Measurements from ENCODE around the gene KATNB1.
"Not testable (repeated sequence)": the region's sequence is repeated elsewhere in the genome, so short reads cannot be mapped to it uniquely, and the experiment has no call there.

The KATNB1 gene

GRCh38 chr16:57771141-57771785 is 35.7 kb downstream of the KATNB1 start:
- DNase-seq (ENCODE audit: low spot score): no peak

- no peak for DNase-seq (ENCODE audit: low spot score)
Observed at GRCh38 chr16:57773019-57773418, 37.4 kb downstream of the KATNB1 start.

GRCh38 chr16:57773655-57774295 is 38.2 kb downstream of the KATNB1 start:
- no peak for DNase-seq (ENCODE audit: low spot score)

GRCh38 chr16:57774705-57775285 is 39.2 kb downstream of the KATNB1 start:
- DNase-seq (ENCODE audit: low spot score): no peak

- DNase-seq (ENCODE audit: low spot score): no peak
Observed at GRCh38 chr16:57775661-57776469, 40.3 kb downstream of the KATNB1 start.

GRCh38 chr16:57778658-57779057 is 43.1 kb downstream of the KATNB1 start:
- DNase-seq (ENCODE audit: low spot score): no peak

GRCh38 chr16:57779836-57780235 is 44.3 kb downstream of the KATNB1 start:
- DNase-seq (ENCODE audit: low spot score): not testable (repeated sequence)

GRCh38 chr16:57781349-57781740 is 45.8 kb downstream of the KATNB1 start:
- no peak for DNase-seq (ENCODE audit: low spot score)

- no peak for DNase-seq (ENCODE audit: low spot score)
Observed at GRCh38 chr16:57781741-57782606, 46.4 kb downstream of the KATNB1 start.

- not testable (repeated sequence) for DNase-seq (ENCODE audit: low spot score)
Observed at GRCh38 chr16:57782607-57783055, 47.1 kb downstream of the KATNB1 start.

- DNase-seq (ENCODE audit: low spot score): no peak
Observed at GRCh38 chr16:57783116-57783515, 47.5 kb downstream of the KATNB1 start.

- DNase-seq (ENCODE audit: low spot score): no peak
Observed at GRCh38 chr16:57783883-57784282, 48.3 kb downstream of the KATNB1 start.

- no peak for DNase-seq (ENCODE audit: low spot score)
Observed at GRCh38 chr16:57784334-57784733, 48.8 kb downstream of the KATNB1 start.

- no peak for DNase-seq (ENCODE audit: low spot score)
Observed at GRCh38 chr16:57785385-57785784, 49.8 kb downstream of the KATNB1 start.

GRCh38 chr16:57785924-57786323 is 50.4 kb downstream of the KATNB1 start:
- DNase-seq (ENCODE audit: low spot score): no peak

GRCh38 chr16:57786632-57787518 is 51.3 kb downstream of the KATNB1 start:
- DNase-seq (ENCODE audit: low spot score): no peak

- no peak for DNase-seq (ENCODE audit: low spot score)
Observed at GRCh38 chr16:57787519-57787905, 51.9 kb downstream of the KATNB1 start.

- DNase-seq (ENCODE audit: low spot score): no peak
Observed at GRCh38 chr16:57788252-57788841, 52.8 kb downstream of the KATNB1 start.

GRCh38 chr16:57788951-57789350 is 53.4 kb downstream of the KATNB1 start:
- no peak for DNase-seq (ENCODE audit: low spot score)

- no peak for DNase-seq (ENCODE audit: low spot score)
Observed at GRCh38 chr16:57791195-57791892, 55.8 kb downstream of the KATNB1 start.

Measured in SW480 (cell line).